A549 (cell line): Measurements from ENCODE around the gene RALA. TPM values are rescaled to one million over a fixed set of nuclear protein-coding genes. Genes with fewer than 3 reads are reported as not detected.
"Not testable (repeated sequence)": the region's sequence is repeated elsewhere in the genome, so short reads cannot be mapped to it uniquely, and the experiment has no call there.

Experiments
- ATAC-seq, 2 experiments: fragments of 200-7000 bp in 1 of 2; fragments of >200 bp in 1 of 2; cut with Nextera tagmentation in 1 of 2; cut with Tn5 transposase in 1 of 2; 3 replicates each; pipeline versions ENCODE4 v1.8.0 to v1.9.1; 2018 to 2020; ENCODE audit warnings: mild to moderate bottlenecking in 1 of 2, moderate library complexity in 1 of 2
- CTCF ChIA-PET: fragments of 300-600 bp; sonication (Branson Sonifier 250); formaldehyde crosslinking; extraction: SDS; loops from one replicate; lab custom pipeline; 2021; ENCODE audit warnings: antibody characterized with exemption, inconsistent platforms; lab: Yijun Ruan, JAX
- POLR2A ChIA-PET: fragments of 350-600 bp; formaldehyde crosslinking; extraction: SDS; loops from one replicate; lab custom pipeline; 2021; ENCODE audit warnings: antibody characterized with exemption, inconsistent platforms; lab: Yijun Ruan, JAX
- DNase-seq, 2 experiments: peaks; one replicate each; pipeline versions ENCODE4 v3.0.0 to v3.0.0-alpha.2; 2011 to 2016; ENCODE audit warnings: low read depth in 1 of 2, low spot score in 1 of 2
- FAIRE-seq: peaks from 2 replicates; lab custom pipeline; 2011; peaks lifted over from hg19 to GRCh38; lab: Jason Lieb, UNC
- H3K27ac ChIP-seq, 2 experiments: fragments of >200 bp; sonication (Bioruptor Twin); formaldehyde crosslinking; 3 replicates each; pipeline ENCODE4 v1.5.1; 2016 to 2017
- H3K4me1 ChIP-seq: fragments of >200 bp; sonication (Bioruptor Twin); formaldehyde crosslinking; 3 replicates; pipeline ENCODE4 v1.6.1; 2016
- H3K4me2 ChIP-seq: fragments of >200 bp; sonication (Bioruptor Twin); formaldehyde crosslinking; 3 replicates; pipeline ENCODE4 v1.6.1; 2016
- H3K4me3 ChIP-seq: fragments of >200 bp; sonication (Bioruptor Twin); formaldehyde crosslinking; 3 replicates; pipeline ENCODE4 v1.5.1; 2016
- H3K9me3 ChIP-seq: fragments of >200 bp; sonication (Bioruptor Twin); formaldehyde crosslinking; 3 replicates; pipeline ENCODE4 v1.6.1; 2016
- BHLHE40 ChIP-seq: IDR thresholded peaks from 2 replicates; pipeline ENCODE4 v1.6.1; 2012; ENCODE audit warnings: low read depth, low read length, inconsistent platforms
- CBX2 ChIP-seq: fragments of 200-600 bp; sonication (generic); IDR thresholded peaks from 2 replicates; pipeline ENCODE4 v1.6.1; 2016; ENCODE audit warnings: low read depth, mild to moderate bottlenecking, borderline replicate concordance
- CBX8 ChIP-seq: fragments of 200-600 bp; sonication (generic); IDR thresholded peaks from 2 replicates; pipeline ENCODE4 v1.6.1; 2016
- HDAC2 ChIP-seq: fragments of 200-600 bp; sonication (generic); IDR thresholded peaks from 2 replicates; pipeline ENCODE4 v1.6.1; 2016
- JUNB ChIP-seq: fragments of >200 bp; sonication (Bioruptor Twin); formaldehyde crosslinking; IDR thresholded peaks from 2 replicates; pipeline ENCODE4 v1.6.1; 2016
- MAFK ChIP-seq: fragments of 450-650 bp; IDR thresholded peaks from 2 replicates; pipeline ENCODE4 v1.6.1; 2014; ENCODE audit not compliant: partially characterized antibody
- MYC ChIP-seq: IDR thresholded peaks from 2 replicates; pipeline ENCODE4 v1.6.1; 2012; ENCODE audit warnings: mild to moderate bottlenecking, inconsistent platforms, low read length, improper control_type of control experiment, borderline replicate concordance
- NFE2L2 ChIP-seq: fragments of 150-350 bp; conservative IDR thresholded peaks from 2 replicates; pipeline ENCODE4 v1.6.1; 2014; ENCODE audit warnings: low read length
- NPAS2 ChIP-seq: fragments of 250-450 bp; sonication (Bioruptor Pico); IDR thresholded peaks from 2 replicates; pipeline ENCODE4 v1.8.0; 2022; ENCODE audit warnings: mild to moderate bottlenecking, moderate library complexity, borderline replicate concordance
- NR3C1 ChIP-seq: fragments of >200 bp; sonication (Bioruptor Twin); formaldehyde crosslinking; IDR thresholded peaks from 3 replicates; pipeline ENCODE4 v1.6.1; 2017
- RARB ChIP-seq: fragments of 250-450 bp; sonication (Bioruptor Pico); IDR thresholded peaks from 2 replicates; pipeline ENCODE4 v1.8.0; 2021; ENCODE audit warnings: mild to moderate bottlenecking, moderate library complexity
- RFX5 ChIP-seq: fragments of 450-650 bp; IDR thresholded peaks from 2 replicates; pipeline ENCODE4 v1.7.1; 2014; ENCODE audit warnings: antibody characterized with exemption, mild to moderate bottlenecking, moderate library complexity
- SREBF2 ChIP-seq: fragments of 450-650 bp; IDR thresholded peaks from 2 replicates; pipeline ENCODE4 v1.6.1; 2014; ENCODE audit warnings: mild to moderate bottlenecking, moderate library complexity
- TFCP2L1 ChIP-seq: fragments of 250-450 bp; sonication (Bioruptor Pico); IDR thresholded peaks from 2 replicates; pipeline ENCODE4 v1.5.0; 2021; ENCODE audit warnings: mild to moderate bottlenecking
- ZFP36 ChIP-seq: fragments of 450-650 bp; IDR thresholded peaks from 2 replicates; pipeline ENCODE4 v1.6.1; 2014; ENCODE audit warnings: borderline replicate concordance; ENCODE audit not compliant: partially characterized antibody
- ZNF302 ChIP-seq: fragments of 250-450 bp; sonication (Bioruptor Pico); IDR thresholded peaks from 2 replicates; pipeline ENCODE4 v1.9.0; 2021; ENCODE audit warnings: inconsistent platforms, mild to moderate bottlenecking, moderate library complexity
- WGBS: methylation state at CpG from one replicate; pipeline ENCODE4 v1.1.6; 2017; ENCODE audit errors: missing lambda C conversion rate; 5-methylcytosine and 5-hydroxymethylcytosine counted together
- polyA plus RNA-seq, 4 experiments: library from polyadenylated mRNA; depleted of rRNA in 3 of 4; stranded (reverse); fragments of >200 nt; fragmentation: RNase III in 1 of 4; extraction: RNeasy Plus Mini Kit Qiagen cat#74134 plus additional on column Dnase treatment in 1 of 4; gene quantifications; 2 replicates in 3 of 4; 3 replicates in 1 of 4; pipeline ENCODE4 v1.2.3, GENCODE V29; 2011 to 2017
- TF ChIP-seq, protein P1 (sequence below): fragments of 200-600 bp; sonication (generic); IDR thresholded peaks from 2 replicates; pipeline ENCODE4 v1.6.1; 2016; ENCODE audit warnings: antibody characterized with exemption, mild to moderate bottlenecking, moderate library complexity
- TF ChIP-seq, protein P2 (sequence below): IDR thresholded peaks from 2 replicates; pipeline ENCODE4 v1.6.1; 2012
- TF ChIP-seq, protein P3 (sequence below): IDR thresholded peaks from 2 replicates; pipeline ENCODE4 v1.6.1; 2012; ENCODE audit warnings: low read depth, borderline replicate concordance
- TF ChIP-seq, protein P4 (sequence below): IDR thresholded peaks from 2 replicates; pipeline ENCODE4 v1.6.1; 2012

RALA gene
- polyA plus RNA-seq, 2 of the 4 experiments (the other 2 are of a cell fraction) = 30.1 to 43.7 TPM

DNA sequence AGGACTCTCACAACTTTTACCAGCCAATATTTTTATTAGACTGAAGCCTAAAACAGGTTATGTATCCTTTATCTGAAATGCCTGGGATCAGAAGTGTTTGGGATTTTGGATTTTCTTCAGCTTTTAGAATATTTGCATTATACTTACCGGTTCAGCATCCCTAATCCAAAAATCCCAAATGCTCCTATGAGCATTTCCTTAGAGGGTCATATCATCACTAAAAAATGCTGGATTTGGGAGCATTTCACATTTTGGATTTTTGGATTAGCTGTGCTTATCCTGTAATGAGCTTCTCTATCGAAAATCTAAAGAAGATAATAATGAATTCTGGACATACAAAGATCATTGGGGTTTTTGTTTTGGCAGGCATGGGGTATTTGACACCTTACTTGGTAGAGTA, 53.0 kb downstream of the RALA start:
- no peaks in the 10 kb centered on the region for H3K9me3 ChIP-seq
- 89% methylated on average over 2 of the region's 2 CpGs for whole genome bisulfite sequencing
- ChIA-PET CTCF (no interaction called here), POLR2A (no interaction called here)
- no peak overlapping the region for H3K27ac ChIP-seq
- DNase-seq = no peak
- no peak for FAIRE-seq
- H3K4me2 ChIP-seq = no peak overlapping the region
- no peak overlapping the region for H3K4me3 ChIP-seq
- no peak for ATAC-seq
- TF ChIP-seq NPAS2 = no peak
- TF ChIP-seq TFCP2L1 = no peak
- TF ChIP-seq CBX8 = no peak
- TF ChIP-seq, protein P1, sequence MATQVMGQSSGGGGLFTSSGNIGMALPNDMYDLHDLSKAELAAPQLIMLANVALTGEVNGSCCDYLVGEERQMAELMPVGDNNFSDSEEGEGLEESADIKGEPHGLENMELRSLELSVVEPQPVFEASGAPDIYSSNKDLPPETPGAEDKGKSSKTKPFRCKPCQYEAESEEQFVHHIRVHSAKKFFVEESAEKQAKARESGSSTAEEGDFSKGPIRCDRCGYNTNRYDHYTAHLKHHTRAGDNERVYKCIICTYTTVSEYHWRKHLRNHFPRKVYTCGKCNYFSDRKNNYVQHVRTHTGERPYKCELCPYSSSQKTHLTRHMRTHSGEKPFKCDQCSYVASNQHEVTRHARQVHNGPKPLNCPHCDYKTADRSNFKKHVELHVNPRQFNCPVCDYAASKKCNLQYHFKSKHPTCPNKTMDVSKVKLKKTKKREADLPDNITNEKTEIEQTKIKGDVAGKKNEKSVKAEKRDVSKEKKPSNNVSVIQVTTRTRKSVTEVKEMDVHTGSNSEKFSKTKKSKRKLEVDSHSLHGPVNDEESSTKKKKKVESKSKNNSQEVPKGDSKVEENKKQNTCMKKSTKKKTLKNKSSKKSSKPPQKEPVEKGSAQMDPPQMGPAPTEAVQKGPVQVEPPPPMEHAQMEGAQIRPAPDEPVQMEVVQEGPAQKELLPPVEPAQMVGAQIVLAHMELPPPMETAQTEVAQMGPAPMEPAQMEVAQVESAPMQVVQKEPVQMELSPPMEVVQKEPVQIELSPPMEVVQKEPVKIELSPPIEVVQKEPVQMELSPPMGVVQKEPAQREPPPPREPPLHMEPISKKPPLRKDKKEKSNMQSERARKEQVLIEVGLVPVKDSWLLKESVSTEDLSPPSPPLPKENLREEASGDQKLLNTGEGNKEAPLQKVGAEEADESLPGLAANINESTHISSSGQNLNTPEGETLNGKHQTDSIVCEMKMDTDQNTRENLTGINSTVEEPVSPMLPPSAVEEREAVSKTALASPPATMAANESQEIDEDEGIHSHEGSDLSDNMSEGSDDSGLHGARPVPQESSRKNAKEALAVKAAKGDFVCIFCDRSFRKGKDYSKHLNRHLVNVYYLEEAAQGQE = no peak
- TF ChIP-seq, protein P2, sequence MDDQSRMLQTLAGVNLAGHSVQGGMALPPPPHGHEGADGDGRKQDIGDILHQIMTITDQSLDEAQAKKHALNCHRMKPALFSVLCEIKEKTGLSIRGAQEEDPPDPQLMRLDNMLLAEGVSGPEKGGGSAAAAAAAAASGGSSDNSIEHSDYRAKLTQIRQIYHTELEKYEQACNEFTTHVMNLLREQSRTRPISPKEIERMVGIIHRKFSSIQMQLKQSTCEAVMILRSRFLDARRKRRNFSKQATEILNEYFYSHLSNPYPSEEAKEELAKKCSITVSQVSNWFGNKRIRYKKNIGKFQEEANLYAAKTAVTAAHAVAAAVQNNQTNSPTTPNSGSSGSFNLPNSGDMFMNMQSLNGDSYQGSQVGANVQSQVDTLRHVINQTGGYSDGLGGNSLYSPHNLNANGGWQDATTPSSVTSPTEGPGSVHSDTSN = no peak
- TF ChIP-seq CBX2 = no peak
- TF ChIP-seq RARB = no peak
- no peak for TF ChIP-seq RFX5
- TF ChIP-seq NFE2L2 = no peak
- no peak for TF ChIP-seq HDAC2
- TF ChIP-seq ZFP36 = no peak
- TF ChIP-seq, protein P3, sequence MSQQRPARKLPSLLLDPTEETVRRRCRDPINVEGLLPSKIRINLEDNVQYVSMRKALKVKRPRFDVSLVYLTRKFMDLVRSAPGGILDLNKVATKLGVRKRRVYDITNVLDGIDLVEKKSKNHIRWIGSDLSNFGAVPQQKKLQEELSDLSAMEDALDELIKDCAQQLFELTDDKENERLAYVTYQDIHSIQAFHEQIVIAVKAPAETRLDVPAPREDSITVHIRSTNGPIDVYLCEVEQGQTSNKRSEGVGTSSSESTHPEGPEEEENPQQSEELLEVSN = no peak
- no peak for TF ChIP-seq ZNF302 (CRISPR knock-in tag)
- no peaks in the 10 kb centered on the region for H3K4me1 ChIP-seq

DNA sequence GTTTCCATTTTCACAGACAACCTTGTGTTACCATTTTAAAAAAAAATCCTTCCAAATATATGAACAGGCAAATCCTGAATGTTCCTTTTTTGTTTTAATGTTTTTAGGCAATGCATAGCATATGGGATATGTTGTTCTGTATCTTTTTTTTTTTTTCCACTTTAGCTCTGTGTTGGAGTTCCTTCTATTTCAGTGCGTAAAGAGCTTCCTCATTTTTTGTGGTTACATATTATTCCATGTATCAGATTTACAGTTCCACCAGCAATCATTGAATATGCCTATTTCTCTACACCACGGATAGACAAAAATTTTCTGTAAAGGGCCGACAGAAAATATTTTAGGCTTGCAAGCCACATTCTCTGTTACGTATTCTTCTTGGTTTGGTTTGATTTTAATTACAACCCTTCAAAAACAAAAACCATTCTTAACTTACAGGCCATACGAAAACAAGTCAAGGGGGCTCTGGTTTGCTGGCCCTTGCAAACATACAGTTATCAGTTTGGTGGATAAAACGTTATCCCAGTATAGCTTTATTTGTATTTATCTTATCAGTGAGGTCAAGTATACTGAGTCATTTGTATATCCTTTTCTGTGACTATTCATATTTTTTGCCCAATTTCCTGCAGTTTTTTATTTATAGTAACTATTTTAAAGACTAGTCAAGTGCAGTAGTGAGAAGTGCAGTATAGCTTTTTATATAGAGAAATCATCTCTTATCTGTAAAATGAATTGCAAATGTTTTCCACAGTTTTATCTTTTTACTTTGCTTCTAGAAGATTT, 55.7 kb downstream of the RALA start:
- FAIRE-seq = no peak
- ChIA-PET POLR2A (no interaction called here), CTCF (interaction anchor here (0.7 to 1.4 kb wide), 4 partner anchors 13 to 882 kb away, joined by 3 read pairs; no protein-coding TSS in a partner anchor)

DNA sequence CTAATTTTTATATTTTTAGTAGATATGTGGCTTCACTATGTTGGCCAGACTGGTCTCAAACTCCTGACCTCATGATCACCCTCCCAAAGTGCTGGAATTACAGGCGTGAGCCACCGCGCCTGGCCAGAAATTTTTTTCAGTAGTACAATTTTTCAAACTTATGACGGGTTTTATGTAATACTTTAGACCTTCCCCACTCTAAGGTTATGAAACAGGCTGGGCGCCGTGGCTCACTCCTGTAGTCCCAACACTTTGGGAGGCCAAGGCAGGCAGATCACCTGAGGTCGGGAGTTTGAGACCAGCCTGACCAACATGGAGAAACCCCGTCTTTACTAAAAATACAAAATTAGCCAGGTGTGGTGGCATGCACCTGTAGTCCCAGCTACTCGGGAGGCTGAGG, 56.5 kb downstream of the RALA start:
- FAIRE-seq, H3K4me3 ChIP-seq, H3K27ac ChIP-seq, H3K4me2 ChIP-seq, POLR2A ChIA-PET, H3K9me3 ChIP-seq, ATAC-seq, DNase-seq: not testable (repeated sequence)
- H3K4me1 ChIP-seq = peaks cover 17% of the 10 kb centered on the region
- CTCF ChIA-PET = interaction anchor here (1.1 to 1.4 kb wide), 2 partner anchors 13 to 67 kb away, joined by 3 read pairs; no protein-coding TSS in a partner anchor
- 96% methylated on average over 9 of the region's 9 CpGs for WGBS

More for the DNA sequence above, 55.7 kb downstream of the RALA start:
- TF ChIP-seq JUNB (no peak), NR3C1 (no peak), SREBF2 (no peak), BHLHE40 (no peak), MYC (no peak), RARB (no peak), MAFK (no peak)
- TF ChIP-seq, protein P4, sequence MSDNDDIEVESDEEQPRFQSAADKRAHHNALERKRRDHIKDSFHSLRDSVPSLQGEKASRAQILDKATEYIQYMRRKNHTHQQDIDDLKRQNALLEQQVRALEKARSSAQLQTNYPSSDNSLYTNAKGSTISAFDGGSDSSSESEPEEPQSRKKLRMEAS = no peak
- TF ChIP-seq, all 56 proteins: peak for 0
- Histone ChIP-seq H3K9me3 (no peaks in the 10 kb centered on the region), H3K27ac (no peak overlapping the region), H3K4me2 (no peak overlapping the region), H3K4me3 (no peak overlapping the region), H3K4me1 (peaks cover 15% of the 10 kb centered on the region)
- 79% methylated on average over 6 of the region's 6 CpGs for WGBS
- no peak for DNase-seq
- no peak for ATAC-seq
